Osteoblast (primary cell): ENCODE measurements around the gene HHEX. TPM values are rescaled to one million over a fixed set of nuclear protein-coding genes. Genes with fewer than 3 reads are reported as not detected.

Experiments
- DNase-seq: peaks from one replicate; pipeline ENCODE4 v3.0.0; 2011; ENCODE audit warnings: low spot score, mixed read lengths; ENCODE audit not compliant: insufficient read length; ENCODE audit errors: missing footprints
- H2AFZ ChIP-seq: 2 replicates; pipeline ENCODE4 v1.6.0; 2011; ENCODE audit warnings: mild to moderate bottlenecking, low read length
- H3K27ac ChIP-seq: 2 replicates; pipeline ENCODE4 v1.5.1; 2011; ENCODE audit warnings: mild to moderate bottlenecking, low read depth, low read length, moderate library complexity
- H3K27me3 ChIP-seq: 2 replicates; pipeline ENCODE4 v1.6.0; 2012; ENCODE audit warnings: mild to moderate bottlenecking, control low read depth, inconsistent platforms, low read length, moderate library complexity; ENCODE audit not compliant: insufficient read depth
- H3K36me3 ChIP-seq: 2 replicates; pipeline ENCODE4 v1.5.1; 2011; ENCODE audit warnings: mild to moderate bottlenecking, low read length, control low read depth, moderate library complexity; ENCODE audit not compliant: insufficient read depth
- H3K4me1 ChIP-seq: 2 replicates; pipeline ENCODE4 v1.5.1; 2011; ENCODE audit warnings: mild to moderate bottlenecking, low read length, control low read depth, moderate library complexity; ENCODE audit not compliant: insufficient read depth
- H3K4me2 ChIP-seq: 2 replicates; pipeline ENCODE4 v1.6.0; 2011; ENCODE audit warnings: mild to moderate bottlenecking, low read length; ENCODE audit not compliant: insufficient read depth
- H3K4me3 ChIP-seq: fragments of 200-600 bp; sonication (generic); 3 replicates; pipeline ENCODE4 v1.5.1; 2012; ENCODE audit warnings: mild to moderate bottlenecking, low read length, inconsistent platforms; ENCODE audit not compliant: insufficient read depth
- H3K79me2 ChIP-seq: 2 replicates; pipeline ENCODE4 v1.6.0; 2012; ENCODE audit warnings: mild to moderate bottlenecking, low read length, control low read depth, inconsistent platforms; ENCODE audit not compliant: insufficient read depth
- H3K9me3 ChIP-seq: 2 replicates; pipeline ENCODE4 v1.5.1; 2011; ENCODE audit warnings: low read depth, low read length, control low read depth
- H4K20me1 ChIP-seq: 2 replicates; pipeline ENCODE4 v1.6.0; 2012; ENCODE audit warnings: mild to moderate bottlenecking, low read length, control low read depth; ENCODE audit not compliant: insufficient read depth
- CTCF ChIP-seq: IDR thresholded peaks from 2 replicates; pipeline ENCODE4 v1.5.1; 2011; ENCODE audit warnings: mild to moderate bottlenecking, low read depth, low read length, moderate library complexity; ENCODE audit errors: extremely low read depth
- total RNA-seq: library from RNA; depleted of rRNA; stranded (reverse); fragments of >200 nt; gene quantifications from 2 replicates; pipeline ENCODE4 v1.2.3, GENCODE V29; 2012

HHEX gene
- total RNA-seq, 1 donor: 0.36 TPM

- no peaks in the 10 kb centered on the region for H3K27me3 ChIP-seq
- no peaks in the 10 kb centered on the region for H3K36me3 ChIP-seq
- H3K4me3 ChIP-seq: no peak overlapping the region
- no peak overlapping the region for H3K27ac ChIP-seq
- no peaks in the 10 kb centered on the region for H4K20me1 ChIP-seq
- H3K4me2 ChIP-seq: no peak overlapping the region
- H3K4me1 ChIP-seq: no peaks in the 10 kb centered on the region
- no peak for TF ChIP-seq CTCF
- H3K79me2 ChIP-seq: no peaks in the 10 kb centered on the region
- DNase-seq: no peak
- H2AFZ ChIP-seq: no peak overlapping the region
- peaks cover 2% of the 10 kb centered on the region for H3K9me3 ChIP-seq
These were observed 8.4 kb upstream of the HHEX start for GRCh38 chr10:92681306-92681834.

DNA sequence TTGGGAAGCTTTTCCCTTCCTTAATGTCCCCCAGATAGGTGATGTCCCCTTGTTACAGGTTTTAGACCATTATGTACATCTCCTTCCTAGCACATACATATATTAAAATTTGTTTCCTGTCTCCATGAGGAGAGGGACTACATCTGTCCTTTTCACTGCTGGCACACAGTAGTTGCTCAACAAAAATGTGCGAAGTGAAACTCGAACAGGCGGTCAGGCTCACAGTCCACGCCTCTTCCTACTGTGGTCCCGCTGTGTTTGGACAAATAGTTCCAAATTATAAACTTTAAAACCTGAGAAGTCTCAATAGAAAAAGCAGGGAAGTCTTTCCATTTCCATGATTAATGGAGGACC is 1.2 kb upstream of the HHEX start:
- Histone ChIP-seq H3K36me3 (no peaks in the 10 kb centered on the region), H3K27me3 (no peaks in the 10 kb centered on the region), H2AFZ (peak overlapping the region; percentile 91), H3K4me1 (no peaks in the 10 kb centered on the region), H3K27ac (no peak overlapping the region), H4K20me1 (no peaks in the 10 kb centered on the region), H3K9me3 (peaks cover 2% of the 10 kb centered on the region), H3K79me2 (no peaks in the 10 kb centered on the region), H3K4me2 (peak overlapping the region; percentile 85), H3K4me3 (peak overlapping the region; percentile 83)
- TF ChIP-seq CTCF: no peak
- DNase-seq: no peak

- Histone ChIP-seq H3K27ac (no peak overlapping the region), H3K36me3 (no peaks in the 10 kb centered on the region)
These were observed 660 bp upstream of the HHEX start for GRCh38 chr10:92688927-92689662.

More at GRCh38 chr10:92688927-92689662, 660 bp upstream of the HHEX start:
- TF ChIP-seq CTCF: peak; percentile 7
- H3K9me3 ChIP-seq: peaks cover 2% of the 10 kb centered on the region
- H2AFZ ChIP-seq: peak overlapping the region; percentile 91
- no peaks in the 10 kb centered on the region for H3K4me1 ChIP-seq
- H4K20me1 ChIP-seq: no peaks in the 10 kb centered on the region
- H3K4me3 ChIP-seq: peak overlapping the region; percentile 83
- DNase-seq: peak; percentile 91
- no peaks in the 10 kb centered on the region for H3K27me3 ChIP-seq
- peak overlapping the region; percentile 85 for H3K4me2 ChIP-seq
- no peaks in the 10 kb centered on the region for H3K79me2 ChIP-seq
